Neural progenitor cell (in vitro differentiated cells): ENCODE results near the gene FOXI3. TPM values are rescaled to one million over a fixed set of nuclear protein-coding genes. Genes with fewer than 3 reads are reported as not detected.

Experiments used
- DNase-seq: peaks from one replicate; pipeline ENCODE4 v3.0.0-alpha.2; 2016; ENCODE audit warnings: low spot score
- H2AFZ ChIP-seq: fragments of 200-600 bp; sonication (generic); replicated peaks from 2 replicates; pipeline ENCODE4 v1.6.1; 2016; ENCODE audit warnings: antibody characterized with exemption
- H3F3A ChIP-seq: fragments of 200-600 bp; sonication (generic); 2 replicates; pipeline ENCODE4 v1.6.1; 2016; ENCODE audit warnings: antibody characterized with exemption, low read depth
- H3K27ac ChIP-seq: fragments of 200-600 bp; sonication (generic); 2 replicates; pipeline ENCODE4 v1.5.1; 2016; ENCODE audit warnings: mild to moderate bottlenecking
- H3K27me3 ChIP-seq: fragments of 200-600 bp; sonication (generic); 2 replicates; pipeline ENCODE4 v1.6.1; 2016; ENCODE audit warnings: mild to moderate bottlenecking, moderate library complexity
- H3K36me3 ChIP-seq: fragments of 200-600 bp; sonication (generic); 2 replicates; pipeline ENCODE4 v1.5.1; 2016
- H3K4me1 ChIP-seq: fragments of 200-600 bp; sonication (generic); 2 replicates; pipeline ENCODE4 v1.6.1; 2016; ENCODE audit warnings: mixed run types
- H3K4me2 ChIP-seq: fragments of 200-600 bp; sonication (generic); 2 replicates; pipeline ENCODE4 v1.6.1; 2016
- H3K4me3 ChIP-seq: fragments of 200-600 bp; sonication (generic); 2 replicates; pipeline ENCODE4 v1.5.1; 2016
- H3K79me2 ChIP-seq: fragments of 200-600 bp; sonication (generic); 2 replicates; pipeline ENCODE4 v1.6.1; 2016; ENCODE audit warnings: low read depth
- H3K9ac ChIP-seq: fragments of 200-600 bp; sonication (generic); 2 replicates; pipeline ENCODE4 v1.6.1; 2016
- H3K9me3 ChIP-seq: fragments of 200-600 bp; sonication (generic); 2 replicates; pipeline ENCODE4 v1.5.1; 2016; ENCODE audit warnings: low read depth
- H4K20me1 ChIP-seq: fragments of 200-600 bp; sonication (generic); 2 replicates; pipeline ENCODE4 v1.6.1; 2016; ENCODE audit warnings: low read depth
- H3K27ac Mint-ChIP-seq: 3 replicates; pipeline ENCODE4 v1.8.0; 2021; ENCODE audit warnings: mixed read lengths
- H3K27me3 Mint-ChIP-seq: 2 replicates; pipeline ENCODE4 v1.8.0; 2022; ENCODE audit warnings: low read depth, mild to moderate bottlenecking, inconsistent platforms, moderate library complexity, mixed read lengths; ENCODE audit not compliant: insufficient read depth
- H3K36me3 Mint-ChIP-seq: 3 replicates; pipeline ENCODE4 v1.8.0; 2021; ENCODE audit warnings: mixed read lengths
- H3K4me1 Mint-ChIP-seq: 3 replicates; pipeline ENCODE4 v1.8.0; 2021; ENCODE audit warnings: mixed read lengths
- H3K4me3 Mint-ChIP-seq: 3 replicates; pipeline ENCODE4 v1.8.0; 2021; ENCODE audit warnings: mild to moderate bottlenecking, moderate library complexity, mixed read lengths
- H3K9me3 Mint-ChIP-seq: 3 replicates; pipeline ENCODE4 v1.8.0; 2020; ENCODE audit warnings: mixed read lengths
- EZH2 ChIP-seq: fragments of 200-600 bp; sonication (generic); IDR thresholded peaks from 2 replicates; pipeline ENCODE4 v1.6.1; 2017; ENCODE audit warnings: antibody characterized with exemption, mild to moderate bottlenecking, moderate library complexity
- EZH2phosphoT487 ChIP-seq: fragments of 200-600 bp; sonication (generic); IDR thresholded peaks from 2 replicates; pipeline ENCODE4 v1.6.1; 2017; ENCODE audit warnings: antibody characterized with exemption
- total RNA-seq: library from RNA; depleted of rRNA; stranded (reverse); fragments of >200 nt; gene quantifications from 2 replicates; pipeline ENCODE4 v1.2.3, GENCODE V29; 2015; ENCODE audit warnings: low replicate concordance
- TF ChIP-seq, protein P1 (sequence below): fragments of 200-600 bp; sonication (generic); IDR thresholded peaks from 2 replicates; pipeline ENCODE4 v1.5.1; 2017; ENCODE audit warnings: antibody characterized with exemption, mild to moderate bottlenecking

The FOXI3 gene
- total RNA-seq, 1 donor from 2014 or later: 0.51 TPM

DNA sequence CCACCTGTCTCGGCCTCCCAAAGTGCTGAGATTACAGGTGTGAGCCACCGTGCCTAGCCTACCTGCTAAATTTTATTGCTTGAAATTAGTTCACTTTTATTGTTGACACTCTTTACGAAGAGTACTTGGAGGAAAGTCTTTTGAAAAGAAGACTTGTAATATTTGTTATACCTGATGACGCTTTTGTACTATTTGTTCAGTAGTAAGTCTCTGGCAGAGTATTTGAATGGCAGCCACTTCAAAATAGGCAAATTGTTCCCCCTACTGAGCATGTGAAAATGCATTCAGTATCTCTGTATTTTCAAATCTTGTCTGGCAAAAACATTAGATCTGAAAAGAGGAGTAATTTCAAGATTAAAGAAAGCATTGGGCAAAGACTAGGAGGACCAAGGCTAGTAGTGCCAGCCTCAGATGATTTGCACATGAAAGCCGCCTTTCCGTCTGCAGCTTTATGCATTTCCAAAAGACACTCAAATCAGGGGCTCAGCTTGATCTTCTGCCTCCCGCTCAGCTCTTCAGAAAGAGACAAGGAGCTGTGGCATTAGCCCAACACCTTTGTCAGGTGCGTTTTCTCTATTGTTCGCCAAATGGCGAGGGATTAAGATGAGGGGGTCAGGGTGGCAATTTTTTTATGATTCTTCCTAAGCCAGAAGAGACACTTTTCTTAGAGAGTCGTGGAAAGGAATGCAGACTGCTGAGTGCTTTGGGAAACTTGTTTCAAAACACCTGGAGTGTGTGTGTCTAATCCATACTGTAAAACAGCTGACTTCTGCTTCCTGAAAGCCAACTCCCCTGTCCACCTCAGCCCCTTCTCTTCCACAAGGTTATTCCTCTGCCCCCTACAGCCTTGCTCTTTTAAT is 18.8 kb upstream of the FOXI3 start:
- H3K9ac ChIP-seq: no peak overlapping the region
- H3K4me2 ChIP-seq: peak overlapping the region; percentile 63
- no peak overlapping the region for H3K4me3 ChIP-seq
- DNase-seq: peak; percentile 20
- H3K27ac Mint-ChIP-seq: no peak overlapping the region
- no peaks in the 10 kb centered on the region for H3K36me3 Mint-ChIP-seq
- H4K20me1 ChIP-seq: no peaks in the 10 kb centered on the region
- no peaks in the 10 kb centered on the region for H3K27me3 ChIP-seq
- no peaks in the 10 kb centered on the region for H3K9me3 Mint-ChIP-seq
- no peak overlapping the region for H2AFZ ChIP-seq
- peaks cover 9% of the 10 kb centered on the region for H3K4me1 ChIP-seq
- H3K4me1 Mint-ChIP-seq: peaks cover 9% of the 10 kb centered on the region
- TF ChIP-seq, protein P1, sequence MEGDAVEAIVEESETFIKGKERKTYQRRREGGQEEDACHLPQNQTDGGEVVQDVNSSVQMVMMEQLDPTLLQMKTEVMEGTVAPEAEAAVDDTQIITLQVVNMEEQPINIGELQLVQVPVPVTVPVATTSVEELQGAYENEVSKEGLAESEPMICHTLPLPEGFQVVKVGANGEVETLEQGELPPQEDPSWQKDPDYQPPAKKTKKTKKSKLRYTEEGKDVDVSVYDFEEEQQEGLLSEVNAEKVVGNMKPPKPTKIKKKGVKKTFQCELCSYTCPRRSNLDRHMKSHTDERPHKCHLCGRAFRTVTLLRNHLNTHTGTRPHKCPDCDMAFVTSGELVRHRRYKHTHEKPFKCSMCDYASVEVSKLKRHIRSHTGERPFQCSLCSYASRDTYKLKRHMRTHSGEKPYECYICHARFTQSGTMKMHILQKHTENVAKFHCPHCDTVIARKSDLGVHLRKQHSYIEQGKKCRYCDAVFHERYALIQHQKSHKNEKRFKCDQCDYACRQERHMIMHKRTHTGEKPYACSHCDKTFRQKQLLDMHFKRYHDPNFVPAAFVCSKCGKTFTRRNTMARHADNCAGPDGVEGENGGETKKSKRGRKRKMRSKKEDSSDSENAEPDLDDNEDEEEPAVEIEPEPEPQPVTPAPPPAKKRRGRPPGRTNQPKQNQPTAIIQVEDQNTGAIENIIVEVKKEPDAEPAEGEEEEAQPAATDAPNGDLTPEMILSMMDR: no peak
- TF ChIP-seq EZH2phosphoT487 (no peak), EZH2 (no peak)
- no peaks in the 10 kb centered on the region for H3K9me3 ChIP-seq
- peaks cover 2% of the 10 kb centered on the region for H3K27me3 Mint-ChIP-seq
- no peaks in the 10 kb centered on the region for H3K36me3 ChIP-seq
- H3K4me3 Mint-ChIP-seq: no peak overlapping the region
- no peaks in the 10 kb centered on the region for H3K79me2 ChIP-seq
- H3F3A ChIP-seq: no peaks in the 10 kb centered on the region
- no peak overlapping the region for H3K27ac ChIP-seq

DNA sequence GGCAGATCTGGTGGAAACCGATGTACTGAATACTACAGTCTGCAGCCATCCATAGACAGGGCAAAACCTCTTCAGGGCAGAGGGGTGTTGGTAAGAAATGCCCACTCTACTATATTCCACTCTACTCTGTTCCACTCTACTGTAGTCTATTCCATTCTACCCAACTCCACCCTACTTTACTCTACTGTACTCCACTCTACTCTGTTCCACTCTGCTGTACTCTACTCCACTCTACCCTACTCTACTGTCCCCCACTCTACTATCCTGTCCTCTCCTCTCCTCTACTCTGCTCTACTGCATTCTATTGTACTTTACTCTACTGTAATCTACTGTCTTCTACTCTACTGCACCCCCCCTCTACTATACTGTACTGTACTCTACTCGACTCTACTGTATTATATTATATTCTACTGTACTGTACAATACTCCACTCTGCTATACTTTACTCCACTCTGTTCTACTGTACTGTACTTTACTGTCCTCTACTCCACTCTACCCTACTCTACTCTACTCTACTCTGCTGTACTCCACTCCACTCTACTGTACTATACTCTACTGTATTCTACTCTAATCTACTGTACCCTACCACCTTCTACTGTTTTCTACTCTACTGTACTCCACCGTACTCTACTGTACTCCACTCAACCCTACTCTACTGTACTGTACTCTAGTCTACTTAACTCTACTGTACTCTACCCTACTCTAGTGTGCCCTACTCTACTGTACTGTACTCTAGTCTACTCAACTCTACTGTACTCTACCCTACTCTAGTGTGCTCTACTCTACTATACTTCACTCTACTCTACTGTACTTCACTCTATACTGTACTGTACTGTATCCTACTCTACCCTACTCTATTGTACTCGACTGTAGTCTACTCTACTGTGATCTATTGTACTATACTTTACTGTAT is 17.0 kb upstream of the FOXI3 start:
- Histone ChIP-seq H3K4me2 (no peak overlapping the region), H3K9ac (no peak overlapping the region), H3K4me1 (peaks cover 9% of the 10 kb centered on the region), H3K27ac (no peak overlapping the region), H2AFZ (no peak overlapping the region), H4K20me1 (no peaks in the 10 kb centered on the region), H3K79me2 (no peaks in the 10 kb centered on the region), H3K9me3 (no peaks in the 10 kb centered on the region), H3K4me3 (no peak overlapping the region), H3K27me3 (no peaks in the 10 kb centered on the region), H3F3A (no peaks in the 10 kb centered on the region), H3K36me3 (no peaks in the 10 kb centered on the region)
- peaks cover 9% of the 10 kb centered on the region for H3K4me1 Mint-ChIP-seq
- no peak for DNase-seq
- H3K4me3 Mint-ChIP-seq: no peak overlapping the region
- H3K36me3 Mint-ChIP-seq: no peaks in the 10 kb centered on the region
- no peak overlapping the region for H3K27ac Mint-ChIP-seq
- H3K27me3 Mint-ChIP-seq: peaks cover 2% of the 10 kb centered on the region
- H3K9me3 Mint-ChIP-seq: no peaks in the 10 kb centered on the region
- TF ChIP-seq EZH2 (no peak), EZH2phosphoT487 (no peak)
- TF ChIP-seq, protein P1: no peak

DNA sequence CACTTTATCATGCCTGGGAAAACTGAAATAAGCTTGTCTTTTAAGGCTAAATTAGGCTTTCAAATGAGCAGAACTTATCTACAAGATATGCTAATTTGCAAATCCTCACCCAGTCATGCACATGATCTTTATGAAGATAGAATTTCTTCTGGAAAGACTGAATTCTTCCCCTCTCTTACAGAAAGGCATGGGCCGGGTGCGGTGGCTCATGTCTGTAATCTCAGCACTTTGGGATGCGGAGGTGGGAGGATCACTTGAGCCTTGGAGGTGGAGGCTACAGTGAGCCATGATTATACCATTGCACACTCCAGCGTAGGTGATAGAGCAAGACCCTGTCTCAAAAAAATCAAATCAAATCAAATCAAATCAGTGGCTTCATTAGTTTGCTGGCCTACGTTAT is 11.7 kb upstream of the FOXI3 start:
- TF ChIP-seq EZH2phosphoT487 (no peak), EZH2 (no peak)
- TF ChIP-seq, protein P1: no peak
- H3K4me1 Mint-ChIP-seq: no peaks in the 10 kb centered on the region
- Histone ChIP-seq H4K20me1 (no peaks in the 10 kb centered on the region), H3K9ac (no peak overlapping the region), H3F3A (no peaks in the 10 kb centered on the region), H3K79me2 (no peaks in the 10 kb centered on the region), H3K36me3 (no peaks in the 10 kb centered on the region), H3K27me3 (no peaks in the 10 kb centered on the region), H3K4me2 (no peak overlapping the region), H3K4me3 (no peak overlapping the region), H3K27ac (no peak overlapping the region), H3K9me3 (no peaks in the 10 kb centered on the region), H3K4me1 (no peaks in the 10 kb centered on the region), H2AFZ (no peak overlapping the region)
- no peak overlapping the region for H3K4me3 Mint-ChIP-seq
- H3K27me3 Mint-ChIP-seq: no peaks in the 10 kb centered on the region
- H3K36me3 Mint-ChIP-seq: no peaks in the 10 kb centered on the region
- no peak for DNase-seq
- H3K27ac Mint-ChIP-seq: no peak overlapping the region
- no peaks in the 10 kb centered on the region for H3K9me3 Mint-ChIP-seq
